OCI-LY1 (cell line): ENCODE data around the gene NFATC2IP.
"Not testable (repeated sequence)": the region's sequence is repeated elsewhere in the genome, so short reads cannot be mapped to it uniquely, and the experiment has no call there.

ENCODE experiments used
- H2AFZ ChIP-seq: fragments of 200-600 bp; sonication (generic), shearing (Covaris generic); 2 replicates; pipeline ENCODE4 v1.6.0; 2014; ENCODE audit warnings: antibody characterized with exemption, mild to moderate bottlenecking, low read length
- H3F3A ChIP-seq: fragments of 200-600 bp; sonication (generic), shearing (Covaris generic); 2 replicates; pipeline ENCODE4 v1.6.0; 2014; ENCODE audit warnings: mild to moderate bottlenecking, antibody characterized with exemption, low read length, moderate library complexity; ENCODE audit not compliant: insufficient read depth
- H3K27ac ChIP-seq: fragments of 200-600 bp; sonication (generic); 2 replicates; pipeline ENCODE4 v1.5.1; 2014; ENCODE audit warnings: low read length, mixed run types, mild to moderate bottlenecking, low read depth; ENCODE audit not compliant: poor library complexity, severe bottlenecking
- H3K27me3 ChIP-seq: fragments of 200-600 bp; sonication (generic); 2 replicates; pipeline ENCODE4 v1.6.0; 2014; ENCODE audit warnings: antibody characterized with exemption, mild to moderate bottlenecking, low read length, moderate library complexity; ENCODE audit not compliant: insufficient read depth
- H3K36me3 ChIP-seq: fragments of 200-600 bp; sonication (generic); 2 replicates; pipeline ENCODE4 v1.6.1; 2014; ENCODE audit warnings: mild to moderate bottlenecking, antibody characterized with exemption, low read length, moderate library complexity, mixed read lengths; ENCODE audit not compliant: insufficient read depth
- H3K4me1 ChIP-seq: fragments of 200-600 bp; sonication (generic); 2 replicates; pipeline ENCODE4 v1.5.1; 2014; ENCODE audit warnings: mild to moderate bottlenecking, low read length, moderate library complexity; ENCODE audit not compliant: insufficient read depth, severe bottlenecking
- H3K4me2 ChIP-seq: fragments of 200-600 bp; sonication (generic), shearing (Covaris generic); 2 replicates; pipeline ENCODE4 v1.6.1; 2014; ENCODE audit warnings: low read length
- H3K4me3 ChIP-seq: fragments of 200-600 bp; sonication (generic); 2 replicates; pipeline ENCODE4 v1.5.1; 2014; ENCODE audit warnings: low read length, low read depth, mild to moderate bottlenecking, mixed read lengths; ENCODE audit not compliant: poor library complexity, severe bottlenecking
- H3K79me2 ChIP-seq: fragments of 200-600 bp; shearing (Covaris generic); 2 replicates; pipeline ENCODE4 v1.6.1; 2016; ENCODE audit warnings: mixed run types, low read length, mixed read lengths; ENCODE audit not compliant: insufficient read depth
- H3K9ac ChIP-seq: fragments of 200-600 bp; sonication (generic), shearing (Covaris generic); 2 replicates; pipeline ENCODE4 v1.6.1; 2014; ENCODE audit warnings: mild to moderate bottlenecking, low read length, mixed read lengths
- H3K9me2 ChIP-seq: fragments of 200-600 bp; sonication (generic), shearing (Covaris generic); 2 replicates; pipeline ENCODE4 v1.6.1; 2014; ENCODE audit warnings: low read depth, mild to moderate bottlenecking, low read length, mixed read lengths
- H3K9me3 ChIP-seq: fragments of 200-600 bp; shearing (Covaris generic); 2 replicates; pipeline ENCODE4 v1.6.1; 2014; ENCODE audit warnings: low read length, mixed read lengths
- H4K20me1 ChIP-seq: fragments of 200-600 bp; sonication (generic), shearing (Covaris generic); 2 replicates; pipeline ENCODE4 v1.6.0; 2016; ENCODE audit warnings: mild to moderate bottlenecking, low read length; ENCODE audit not compliant: insufficient read depth
- CTCF ChIP-seq: fragments of 200-600 bp; sonication (generic), shearing (Covaris generic); IDR thresholded peaks from 2 replicates; pipeline ENCODE4 v1.5.1; 2017; ENCODE audit warnings: mild to moderate bottlenecking, antibody characterized with exemption, low read length, moderate library complexity, mixed read lengths
- EZH2 ChIP-seq: fragments of 200-600 bp; sonication (generic), shearing (Covaris generic); IDR thresholded peaks from 2 replicates; pipeline ENCODE4 v1.8.0; 2017; ENCODE audit warnings: borderline replicate concordance, mixed run types, mild to moderate bottlenecking, antibody characterized with exemption, low read length, moderate library complexity, mixed read lengths

NFATC2IP gene

GRCh38 chr16:28999577-28999976 is 48.8 kb downstream of the NFATC2IP start:
- no peaks in the 10 kb centered on the region for H3K4me1 ChIP-seq
- no peaks in the 10 kb centered on the region for H4K20me1 ChIP-seq
- H3F3A ChIP-seq = no peaks in the 10 kb centered on the region
- no peaks in the 10 kb centered on the region for H3K9me2 ChIP-seq
- H2AFZ ChIP-seq = no peak overlapping the region
- H3K4me2 ChIP-seq = no peak overlapping the region
- no peak for TF ChIP-seq EZH2
- no peak for TF ChIP-seq CTCF
- no peak overlapping the region for H3K27ac ChIP-seq
- no peaks in the 10 kb centered on the region for H3K27me3 ChIP-seq
- no peak overlapping the region for H3K4me3 ChIP-seq
- H3K9ac ChIP-seq = no peak overlapping the region
- H3K79me2 ChIP-seq = no peaks in the 10 kb centered on the region
- no peaks in the 10 kb centered on the region for H3K36me3 ChIP-seq
- H3K9me3 ChIP-seq = no peaks in the 10 kb centered on the region

- no peak overlapping the region for H2AFZ ChIP-seq
- no peak overlapping the region for H3K4me2 ChIP-seq
- no peaks in the 10 kb centered on the region for H3K27me3 ChIP-seq
- TF ChIP-seq CTCF = no peak
- no peak for TF ChIP-seq EZH2
- H3F3A ChIP-seq = no peaks in the 10 kb centered on the region
- no peak overlapping the region for H3K27ac ChIP-seq
- H3K9me3 ChIP-seq = no peaks in the 10 kb centered on the region
- H3K9ac ChIP-seq = no peak overlapping the region
- H3K9me2 ChIP-seq = no peaks in the 10 kb centered on the region
- H4K20me1 ChIP-seq = no peaks in the 10 kb centered on the region
- no peaks in the 10 kb centered on the region for H3K4me1 ChIP-seq
- H3K36me3 ChIP-seq = no peaks in the 10 kb centered on the region
- no peaks in the 10 kb centered on the region for H3K79me2 ChIP-seq
- H3K4me3 ChIP-seq = no peak overlapping the region
Observed at GRCh38 chr16:29000019-29000418, 49.3 kb downstream of the NFATC2IP start.

GRCh38 chr16:29004496-29005139 is 53.9 kb downstream of the NFATC2IP start:
- H3K27me3 ChIP-seq, H3F3A ChIP-seq, H2AFZ ChIP-seq, H4K20me1 ChIP-seq, H3K4me3 ChIP-seq, H3K9me2 ChIP-seq, H3K9ac ChIP-seq, H3K4me2 ChIP-seq, H3K36me3 ChIP-seq, H3K79me2 ChIP-seq, H3K9me3 ChIP-seq, H3K27ac ChIP-seq, H3K4me1 ChIP-seq: not testable (repeated sequence)
